Hepatocyte (in vitro differentiated cells): ENCODE data around the gene CTDNEP1. TPM values are rescaled to one million over a fixed set of nuclear protein-coding genes. Genes with fewer than 3 reads are reported as not detected.

Source experiments
- DNase-seq: peaks from one replicate; pipeline ENCODE4 v3.0.0-alpha.2; 2016; ENCODE audit warnings: low spot score
- H2AFZ ChIP-seq: fragments of 200-600 bp; sonication (generic); 2 replicates; pipeline ENCODE4 v1.6.0; 2016; ENCODE audit warnings: antibody characterized with exemption, mild to moderate bottlenecking
- H3K27ac ChIP-seq: fragments of 200-600 bp; sonication (generic); 2 replicates; pipeline ENCODE4 v1.5.1; 2016; ENCODE audit warnings: mild to moderate bottlenecking
- H3K27me3 ChIP-seq: fragments of 200-600 bp; sonication (generic); 2 replicates; pipeline ENCODE4 v1.6.1; 2016
- H3K36me3 ChIP-seq: fragments of 200-600 bp; sonication (generic); replicated peaks from 2 replicates; pipeline ENCODE4 v1.5.1; 2016; ENCODE audit warnings: low read depth; ENCODE audit not compliant: insufficient read depth
- H3K4me1 ChIP-seq: fragments of 200-600 bp; sonication (generic); 2 replicates; pipeline ENCODE4 v1.5.1; 2016; ENCODE audit warnings: mild to moderate bottlenecking, moderate library complexity; ENCODE audit not compliant: insufficient read depth
- H3K4me2 ChIP-seq: fragments of 200-600 bp; sonication (generic); 2 replicates; pipeline ENCODE4 v1.6.0; 2016
- H3K4me3 ChIP-seq: fragments of 200-600 bp; sonication (generic); 2 replicates; pipeline ENCODE4 v1.5.1; 2016; ENCODE audit warnings: mild to moderate bottlenecking
- H3K79me2 ChIP-seq: fragments of 200-600 bp; sonication (generic); 2 replicates; pipeline ENCODE4 v1.6.0; 2017; ENCODE audit warnings: mild to moderate bottlenecking
- H3K9me2 ChIP-seq: fragments of 200-600 bp; sonication (generic); replicated peaks from 2 replicates; pipeline ENCODE4 v1.6.0; 2017; ENCODE audit warnings: mild to moderate bottlenecking; ENCODE audit not compliant: insufficient read depth
- H3K9me3 ChIP-seq: fragments of 200-600 bp; sonication (generic); 2 replicates; pipeline ENCODE4 v1.5.1; 2016; ENCODE audit warnings: low read depth, mild to moderate bottlenecking
- H4K20me1 ChIP-seq: fragments of 200-600 bp; sonication (generic); 2 replicates; pipeline ENCODE4 v1.6.0; 2016; ENCODE audit warnings: mild to moderate bottlenecking; ENCODE audit not compliant: insufficient read depth, poor library complexity, severe bottlenecking
- CTCF ChIP-seq: fragments of 200-600 bp; sonication (generic); IDR thresholded peaks from 2 replicates; pipeline ENCODE4 v1.5.1; 2016; ENCODE audit warnings: antibody characterized with exemption, mild to moderate bottlenecking; ENCODE audit not compliant: poor library complexity
- EZH2 ChIP-seq: fragments of 200-600 bp; sonication (generic); IDR thresholded peaks from 2 replicates; pipeline ENCODE4 v1.6.1; 2016; ENCODE audit warnings: antibody characterized with exemption, mild to moderate bottlenecking, borderline replicate concordance
- EZH2phosphoT487 ChIP-seq: fragments of 200-600 bp; sonication (generic); IDR thresholded peaks from one replicate; pipeline ENCODE4 v1.6.1; 2018; ENCODE audit warnings: antibody characterized with exemption, mild to moderate bottlenecking, low read depth, moderate library complexity; ENCODE audit not compliant: unreplicated experiment, severe bottlenecking
- WGBS: methylation state at CpG from one replicate; pipeline ENCODE4 v1.1.6; 2016; ENCODE audit warnings: low lambda C conversion rate; ENCODE audit errors: missing lambda C conversion rate; 5-methylcytosine and 5-hydroxymethylcytosine counted together
- polyA plus RNA-seq: library from polyadenylated mRNA; unstranded; fragments of >200 nt; fragmentation: Nextera tagmentation; extraction: Ambion mirVana; gene quantifications from 2 replicates; pipeline ENCODE4 v1.2.1, GENCODE V29; 2016
- total RNA-seq: library from RNA; depleted of rRNA; stranded (reverse); fragments of >200 nt; gene quantifications from 2 replicates; pipeline ENCODE4 v1.2.3, GENCODE V29; 2014

Gene CTDNEP1
- total and polyA plus RNA-seq, 2 experiments from 2014 or later: 44.6 to 86.9 TPM

GRCh38 chr17:7292729-7293128, 41.2 kb upstream of the CTDNEP1 start:
- no peaks in the 10 kb centered on the region for H3K79me2 ChIP-seq
- no peak overlapping the region for H2AFZ ChIP-seq
- H3K36me3 ChIP-seq: no peaks in the 10 kb centered on the region
- TF ChIP-seq CTCF: no peak
- no peak for TF ChIP-seq EZH2phosphoT487
- no peak for TF ChIP-seq EZH2
- H3K4me2 ChIP-seq: peak overlapping the region; percentile 35
- no peaks in the 10 kb centered on the region for H3K27me3 ChIP-seq
- 39% methylated on average over 6 of the region's 6 CpGs for WGBS
- H3K9me3 ChIP-seq: no peaks in the 10 kb centered on the region
- no peak overlapping the region for H3K27ac ChIP-seq
- peaks cover 28% of the 10 kb centered on the region for H3K4me1 ChIP-seq
- H3K9me2 ChIP-seq: no peaks in the 10 kb centered on the region
- no peaks in the 10 kb centered on the region for H4K20me1 ChIP-seq
- H3K4me3 ChIP-seq: no peak overlapping the region
- peak; percentile 47 for DNase-seq

GRCh38 chr17:7292194-7292593, 40.7 kb upstream of the CTDNEP1 start:
- Histone ChIP-seq H2AFZ (no peak overlapping the region), H3K79me2 (no peaks in the 10 kb centered on the region), H3K4me2 (no peak overlapping the region), H3K36me3 (no peaks in the 10 kb centered on the region), H3K27ac (no peak overlapping the region), H3K9me3 (no peaks in the 10 kb centered on the region), H3K4me1 (peaks cover 28% of the 10 kb centered on the region), H3K27me3 (no peaks in the 10 kb centered on the region), H4K20me1 (no peaks in the 10 kb centered on the region), H3K9me2 (no peaks in the 10 kb centered on the region), H3K4me3 (no peak overlapping the region)
- no peak for DNase-seq
- 77% methylated on average over 2 of the region's 2 CpGs for WGBS
- TF ChIP-seq EZH2phosphoT487 (no peak), EZH2 (no peak), CTCF (no peak)

- Histone ChIP-seq H3K4me3 (no peak overlapping the region), H3K9me2 (no peaks in the 10 kb centered on the region), H3K9me3 (no peaks in the 10 kb centered on the region), H3K27ac (no peak overlapping the region), H4K20me1 (no peaks in the 10 kb centered on the region), H2AFZ (no peak overlapping the region), H3K36me3 (no peaks in the 10 kb centered on the region), H3K4me1 (peaks cover 24% of the 10 kb centered on the region), H3K79me2 (no peaks in the 10 kb centered on the region), H3K4me2 (no peak overlapping the region), H3K27me3 (no peaks in the 10 kb centered on the region)
- TF ChIP-seq EZH2: no peak
- TF ChIP-seq EZH2phosphoT487: no peak
- no peak for TF ChIP-seq CTCF
- DNase-seq: no peak
- WGBS: 79% methylated on average over 11 of the region's 11 CpGs
These were observed 39.2 kb upstream of the CTDNEP1 start for GRCh38 chr17:7290685-7291084.

GRCh38 chr17:7290166-7290565, 38.6 kb upstream of the CTDNEP1 start:
- Histone ChIP-seq H3K4me1 (peaks cover 24% of the 10 kb centered on the region), H3K27ac (no peak overlapping the region), H2AFZ (no peak overlapping the region), H3K27me3 (no peaks in the 10 kb centered on the region), H3K4me2 (no peak overlapping the region), H3K9me3 (no peaks in the 10 kb centered on the region), H3K4me3 (no peak overlapping the region), H4K20me1 (no peaks in the 10 kb centered on the region), H3K79me2 (no peaks in the 10 kb centered on the region), H3K36me3 (no peaks in the 10 kb centered on the region), H3K9me2 (no peaks in the 10 kb centered on the region)
- TF ChIP-seq EZH2 (no peak), EZH2phosphoT487 (no peak), CTCF (no peak)
- WGBS: 96% methylated on average over 19 of the region's 19 CpGs
- DNase-seq: no peak
